GM19438 (cell line): ENCODE data around the gene ITGAX.

Experiments
- ATAC-seq: cut with Tn5 transposase; IDR thresholded peaks from one replicate; pipeline ENCODE4 v1.9.1; 2021; ENCODE audit warnings: low read depth; ENCODE audit not compliant: unreplicated experiment

The ITGAX gene

GRCh38 chr16:31347445-31347844 is 7.5 kb upstream of the ITGAX start:
- no peak for ATAC-seq

GRCh38 chr16:31348579-31348978 is 6.4 kb upstream of the ITGAX start:
- no peak for ATAC-seq

- ATAC-seq, result no peak
Observed at GRCh38 chr16:31350275-31351005, 4.5 kb upstream of the ITGAX start.

- ATAC-seq, result no peak
Observed at GRCh38 chr16:31351246-31351941, 3.6 kb upstream of the ITGAX start.

GRCh38 chr16:31351942-31352325 is 3.0 kb upstream of the ITGAX start:
- no peak for ATAC-seq

GRCh38 chr16:31352376-31353115 is 2.4 kb upstream of the ITGAX start:
- no peak for ATAC-seq

- no peak for ATAC-seq
Observed at GRCh38 chr16:31355431-31356100, 590 bp downstream of the ITGAX start.

GRCh38 chr16:31356566-31357323 is 1.8 kb downstream of the ITGAX start:
- ATAC-seq, result no peak

GRCh38 chr16:31357324-31358109 is 2.5 kb downstream of the ITGAX start:
- ATAC-seq, result no peak

GRCh38 chr16:31360251-31360650 is 5.3 kb downstream of the ITGAX start:
- no peak for ATAC-seq

- ATAC-seq, result no peak
Observed at GRCh38 chr16:31361201-31362110, 6.5 kb downstream of the ITGAX start.

- no peak for ATAC-seq
Observed at GRCh38 chr16:31362476-31363405, 7.8 kb downstream of the ITGAX start.

- ATAC-seq, result no peak
Observed at GRCh38 chr16:31363721-31364120, 8.7 kb downstream of the ITGAX start.

- no peak for ATAC-seq
Observed at GRCh38 chr16:31364421-31364820, 9.4 kb downstream of the ITGAX start.

GRCh38 chr16:31365131-31365865 is 10.3 kb downstream of the ITGAX start:
- no peak for ATAC-seq

GRCh38 chr16:31367853-31368252 is 12.9 kb downstream of the ITGAX start:
- ATAC-seq, result no peak

GRCh38 chr16:31371008-31371407 is 16.0 kb downstream of the ITGAX start:
- no peak for ATAC-seq
